Right lobe of liver (tissue), 6 donors: ENCODE data around the gene EYA3. TPM values are rescaled to one million over a fixed set of nuclear protein-coding genes. Genes with fewer than 3 reads are reported as not detected.

Experiments used
- ATAC-seq, 4 donors: fragments of 200-7000 bp; cut with Tn5 transposase; one replicate each; pipeline ENCODE4 v1.9.1; 2020; ENCODE audit warnings: mild to moderate bottlenecking in 4 of 4, moderate library complexity in 4 of 4
- DNase-seq, 3 donors: peaks; one replicate each; pipeline ENCODE4 v3.0.0-alpha.2; 2020
- H3K27ac ChIP-seq, 3 donors: fragments of 200-600 bp; one replicate each; pipeline ENCODE4 v1.8.0; 2022
- H3K27me3 ChIP-seq, 2 donors: fragments of 200-600 bp; one replicate each; pipeline ENCODE4 v1.8.0; 2022
- H3K36me3 ChIP-seq, 4 donors: fragments of 200-600 bp; sonication (generic) in 1 of 4; one replicate each; pipeline versions ENCODE4 v1.5.1 to v1.8.0; 2017 to 2022; ENCODE audit warnings: control low read depth in 1 of 4
- H3K4me1 ChIP-seq, 4 donors: fragments of 200-600 bp; sonication (generic) in 1 of 4; one replicate each; pipeline versions ENCODE4 v1.5.1 to v1.8.0; 2017 to 2022; ENCODE audit warnings: control low read depth in 1 of 4
- H3K4me3 ChIP-seq, 3 donors: fragments of 200-600 bp; one replicate each; pipeline ENCODE4 v1.8.0; 2022
- H3K9me3 ChIP-seq, 4 donors: fragments of 200-600 bp; sonication (generic) in 1 of 4; one replicate each; pipeline versions ENCODE4 v1.5.1 to v1.8.0; 2017 to 2022; ENCODE audit warnings: control low read depth in 1 of 4
- CTCF ChIP-seq, 4 donors: fragments of 200-600 bp in 3 of 4; fragments of 450-650 bp in 1 of 4; IDR thresholded peaks; one replicate each; pipeline versions ENCODE4 v1.5.1 to v1.8.0; 2016 to 2022; ENCODE audit warnings: antibody characterized with exemption in 4 of 4, mild to moderate bottlenecking in 2 of 4
- POLR2A ChIP-seq: fragments of 450-650 bp; IDR thresholded peaks from one replicate; pipeline ENCODE4 v1.6.1; 2017; ENCODE audit warnings: antibody characterized with exemption, mild to moderate bottlenecking
- WGBS: methylation state at CpG from one replicate; pipeline ENCODE4 v1.1.6; 2018; ENCODE audit warnings: low coverage, low lambda C conversion rate; ENCODE audit not compliant: insufficient coverage; ENCODE audit errors: missing lambda C conversion rate; 5-methylcytosine and 5-hydroxymethylcytosine counted together
- intact Hi-C, 2 donors: fragments of 100-400 bp; cut with DNase I; formaldehyde crosslinking; loops; one replicate each; pipeline versions ENCODE4 v1.11.2 to v1.14.1; 2022
- total RNA-seq, 6 experiments: library from RNA; depleted of rRNA in 2 of 6; stranded (reverse); fragments of >200 nt in 2 of 6; fragmentation: NEBNext Ultra II Directional in 3 of 6; extraction: Animal tissue kit (Norgen Biotek cat#: 25700) in 3 of 6; gene quantifications; one replicate each; pipeline versions ENCODE4 v1.1.0 to v1.2.4, GENCODE V29; 2016 to 2023
- donor health status: DM: no; HTN: yes; CAD: no.
- donor health status: DM: no; HTN: no; CAD: no.
- donor health status: DM: no; HTN: no; CAD: no.
- donor health status: DM: no; HTN: yes; CAD: no.
- donor health status: DM: no; HTN: yes; CAD: no.

The EYA3 gene
- total RNA-seq, 6 experiments from 2014 or later, result 6.6 to 10.2 (median 7.3) TPM

DNA sequence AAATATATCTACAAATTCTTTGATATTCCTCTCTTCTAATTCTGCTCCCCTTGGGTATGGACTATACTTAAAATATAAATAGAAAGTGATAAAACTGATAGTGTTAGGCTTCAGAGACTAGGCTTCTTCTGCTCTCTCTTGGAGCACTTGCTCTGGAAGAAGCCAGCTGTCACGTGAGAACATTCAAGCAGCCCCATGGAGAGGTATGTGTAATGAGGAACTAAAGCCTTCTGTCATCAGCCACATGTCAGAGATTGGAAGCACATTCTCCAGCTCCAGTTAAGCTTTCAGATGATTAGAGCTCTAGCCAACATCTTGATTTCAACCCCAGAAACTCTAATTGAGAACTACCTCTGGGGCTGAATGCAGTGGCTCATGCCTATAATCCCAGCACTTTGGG is 94.3 kb downstream of the EYA3 start:
- Histone ChIP-seq H3K27ac (no peak overlapping the region), H3K4me1 (no peaks in the 10 kb centered on the region), H3K4me3 (no peak overlapping the region), H3K36me3 (peaks cover 6 to 71% (median 21%) of the 10 kb centered on the region in 4 donors), H3K27me3 (no peaks in the 10 kb centered on the region), H3K9me3 (no peaks in the 10 kb centered on the region)
- ATAC-seq, result peak; percentile 28 to 56 (median 39)
- no peak for DNase-seq
- 53% methylated on average over 1 of the region's 1 CpG for WGBS
- intact Hi-C loops, result no loop called here
- no peak for TF ChIP-seq CTCF (IDR thresholded peaks at IDR 0.05)

DNA sequence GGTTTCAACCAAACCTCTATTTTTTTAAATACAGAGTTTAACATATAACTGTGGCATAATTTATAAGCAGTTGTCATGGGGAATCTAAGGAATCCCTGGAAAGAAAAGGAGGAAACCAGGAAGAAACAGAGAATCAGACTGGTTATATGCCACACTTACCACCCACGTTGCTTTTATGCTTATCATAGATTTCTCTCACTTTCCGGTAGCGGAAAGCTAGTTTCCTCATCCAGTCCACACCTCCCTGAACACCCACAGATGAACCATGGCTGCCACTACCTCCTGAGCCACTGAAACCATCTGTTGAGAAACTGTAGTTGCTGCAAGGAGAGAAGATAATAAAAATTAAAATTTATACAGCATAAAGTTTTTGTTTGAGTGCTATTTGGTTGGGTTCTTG is 95.2 kb downstream of the EYA3 start:
- TF ChIP-seq POLR2A (no peak), CTCF (IDR thresholded peaks at IDR 0.05) (no peak)
- ATAC-seq (peak in 3 of 4 donors; percentile 31 to 48 (median 35)), DNase-seq (no peak)
- Histone ChIP-seq H3K9me3 (no peaks in the 10 kb centered on the region), H3K27ac (peak overlapping the region in 1 of 3 donors; percentile 31), H3K36me3 (peaks cover 9 to 71% (median 23%) of the 10 kb centered on the region in 4 donors), H3K4me3 (no peak overlapping the region), H3K27me3 (no peaks in the 10 kb centered on the region), H3K4me1 (no peaks in the 10 kb centered on the region)
- intact Hi-C loops, result no loop called here
- WGBS, result 61% methylated on average over 3 of the region's 3 CpGs

GRCh38 chr1:27992276-27992675 is 96.1 kb downstream of the EYA3 start:
- Histone ChIP-seq H3K27ac (no peak overlapping the region), H3K27me3 (no peaks in the 10 kb centered on the region), H3K4me3 (no peak overlapping the region), H3K36me3 (peaks cover 7 to 67% (median 20%) of the 10 kb centered on the region in 4 donors), H3K4me1 (no peaks in the 10 kb centered on the region), H3K9me3 (no peaks in the 10 kb centered on the region)
- WGBS, result 53% methylated on average over 5 of the region's 6 CpGs
- peak; percentile 60 to 71 (median 68) for ATAC-seq
- no peak for DNase-seq
- TF ChIP-seq POLR2A, result no peak
- TF ChIP-seq CTCF (IDR thresholded peaks at IDR 0.05), result no peak
- intact Hi-C loops, result no loop called here

DNA sequence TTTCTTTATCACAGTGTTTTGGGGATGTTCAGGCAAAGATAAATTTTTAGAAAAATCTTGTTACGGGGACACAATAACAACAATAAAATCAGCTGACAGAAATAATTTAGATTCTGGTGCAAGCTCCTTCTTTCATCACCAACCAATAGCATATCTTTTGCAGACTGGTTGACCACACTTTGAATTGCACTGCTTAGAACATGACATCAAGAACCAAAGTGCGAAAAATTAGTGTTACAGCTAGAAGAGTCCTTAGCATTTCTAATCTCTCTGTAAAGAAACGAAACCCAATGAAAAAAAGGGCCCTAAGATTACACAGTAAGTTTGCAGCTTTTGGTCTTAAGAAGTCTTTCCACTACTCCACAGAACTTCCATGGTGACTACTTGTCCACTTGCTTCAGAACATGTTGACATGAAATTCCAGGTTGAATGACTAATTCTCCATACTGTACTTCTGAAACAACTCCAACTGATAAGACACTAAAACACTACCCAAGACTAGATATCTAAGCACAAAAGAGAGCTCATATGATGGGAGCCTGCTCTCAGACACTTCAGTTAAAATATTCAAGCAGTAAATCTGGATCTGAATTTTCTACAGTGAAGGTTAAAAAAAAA is 97.4 kb downstream of the EYA3 start:
- no peak for ATAC-seq
- no peak for DNase-seq
- H3K4me1 ChIP-seq, result no peaks in the 10 kb centered on the region
- WGBS, result 91% methylated on average over 3 of the region's 3 CpGs
- no peaks in the 10 kb centered on the region for H3K27me3 ChIP-seq
- TF ChIP-seq CTCF (IDR thresholded peaks at IDR 0.05) (no peak), POLR2A (no peak)
- intact Hi-C loops, result no loop called here
- no peak overlapping the region for H3K27ac ChIP-seq
- H3K36me3 ChIP-seq, result peaks cover 0 to 55% (median 15%) of the 10 kb centered on the region in 4 donors
- H3K4me3 ChIP-seq, result no peak overlapping the region
- H3K9me3 ChIP-seq, result no peaks in the 10 kb centered on the region
